ENCODE measurements around the gene AMN.

The AMN gene

GRCh38 chr14:102944448-102945330, 22.2 kb downstream of the AMN start:
- DNase-seq (no peak), ATAC-seq (no peak)

- ATAC-seq: no peak
- no peak for DNase-seq
Measured at GRCh38 chr14:102945346-102946130, 23.1 kb downstream of the AMN start.

- DNase-seq (no peak), ATAC-seq (no peak)
Measured at GRCh38 chr14:102947321-102948103, 25.0 kb downstream of the AMN start.

GRCh38 chr14:102948698-102949061, 26.2 kb downstream of the AMN start:
- ATAC-seq (no peak), DNase-seq (no peak)

GRCh38 chr14:102949062-102949800, 26.8 kb downstream of the AMN start:
- DNase-seq: peak; percentile 35

GRCh38 chr14:102949801-102950451, 27.5 kb downstream of the AMN start:
- no peak for ATAC-seq
- no peak for DNase-seq

More at GRCh38 chr14:102949062-102949800, 26.8 kb downstream of the AMN start:
- ATAC-seq: peak; percentile 75

GRCh38 chr14:102951034-102951433, 28.6 kb downstream of the AMN start:
- no peak for ATAC-seq

GRCh38 chr14:102951799-102952198, 29.3 kb downstream of the AMN start:
- DNase-seq: no peak
- no peak for ATAC-seq

More at GRCh38 chr14:102951034-102951433, 28.6 kb downstream of the AMN start:
- no peak for DNase-seq

- no peak for ATAC-seq
- DNase-seq: no peak
Measured at GRCh38 chr14:102952276-102952675, 29.8 kb downstream of the AMN start.

- DNase-seq: no peak
- ATAC-seq: no peak
Measured at GRCh38 chr14:102953100-102953499, 30.6 kb downstream of the AMN start.

- no peak for ATAC-seq
- DNase-seq: no peak
Measured at GRCh38 chr14:102954081-102954789, 31.8 kb downstream of the AMN start.

GRCh38 chr14:102955636-102956408, 33.4 kb downstream of the AMN start:
- DNase-seq (no peak), ATAC-seq (no peak)

GRCh38 chr14:102957222-102957621, 34.8 kb downstream of the AMN start:
- no peak for DNase-seq
- ATAC-seq: no peak

- ATAC-seq: no peak
- no peak for DNase-seq
Measured at GRCh38 chr14:102958461-102958860, 36.0 kb downstream of the AMN start.

- ATAC-seq: no peak
- DNase-seq: no peak
Measured at GRCh38 chr14:102962111-102962627, 39.7 kb downstream of the AMN start.

- ATAC-seq: no peak
- no peak for DNase-seq
Measured at GRCh38 chr14:102964152-102964730, 41.8 kb downstream of the AMN start.

GRCh38 chr14:102965282-102965681, 42.8 kb downstream of the AMN start:
- no peak for DNase-seq
- ATAC-seq: no peak

- DNase-seq: no peak
- ATAC-seq: no peak
Measured at GRCh38 chr14:102965971-102966655, 43.6 kb downstream of the AMN start.
